ENCODE measurements around the gene LILRA6.

The LILRA6 gene

DNA sequence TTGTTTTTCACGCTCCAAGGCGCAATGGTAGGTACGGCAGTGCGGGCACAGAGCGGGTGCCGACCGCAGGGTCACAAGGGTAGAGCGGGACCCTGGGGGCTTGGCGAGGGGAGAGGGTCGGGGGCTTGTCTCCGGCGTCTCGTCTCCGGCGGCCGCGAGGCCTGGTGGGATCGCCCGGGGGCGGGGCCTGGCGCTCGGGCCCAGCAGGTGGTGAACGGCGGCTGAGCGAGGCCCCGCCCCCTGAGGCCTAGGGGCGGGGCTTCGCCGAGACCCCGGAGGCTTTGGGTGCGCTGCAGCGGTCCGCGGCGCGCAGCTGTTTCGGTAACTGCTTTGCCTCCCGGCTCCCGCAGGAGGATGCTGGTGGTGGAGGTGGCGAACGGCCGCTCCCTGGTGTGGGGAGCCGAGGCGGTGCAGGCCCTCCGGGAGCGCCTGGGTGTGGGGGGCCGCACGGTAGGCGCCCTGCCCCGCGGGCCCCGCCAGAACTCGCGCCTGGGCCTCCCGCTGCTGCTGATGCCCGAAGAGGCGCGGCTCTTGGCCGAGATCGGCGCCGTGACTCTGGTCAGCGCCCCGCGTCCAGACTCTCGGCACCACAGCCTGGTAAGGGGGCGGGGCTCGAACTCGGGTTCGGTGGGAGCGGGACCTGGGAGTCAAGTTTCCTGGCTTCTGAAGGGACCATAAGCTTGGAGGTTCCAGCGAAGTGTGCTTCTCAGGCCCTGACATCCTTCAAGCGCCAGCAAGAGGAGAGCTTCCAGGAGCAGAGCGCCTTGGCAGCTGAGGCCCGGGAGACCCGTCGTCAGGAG lies 51.4 kb downstream of the LILRA6 start, which contains the start of gene TSEN34:
TSS of gene TSEN34 (plus strand) at position 298 of the 800 bp plus-strand sequence. CDS start at position 355, 57 bp downstream.
- Mint-ChIP-seq H3K27me3 (no peaks in the 10 kb centered on the region), H3K36me3 (peaks cover 18% of the 10 kb centered on the region), H3K4me3 (peak within 1 kb of the TSS; percentile 87), H3K9me3 (no peaks in the 10 kb centered on the region), H3K27ac (peak within 1 kb of the TSS; percentile 96), H3K4me1 (peaks cover 42% of the 10 kb centered on the region)
- ATAC-seq, result peak; percentile 58

DNA sequence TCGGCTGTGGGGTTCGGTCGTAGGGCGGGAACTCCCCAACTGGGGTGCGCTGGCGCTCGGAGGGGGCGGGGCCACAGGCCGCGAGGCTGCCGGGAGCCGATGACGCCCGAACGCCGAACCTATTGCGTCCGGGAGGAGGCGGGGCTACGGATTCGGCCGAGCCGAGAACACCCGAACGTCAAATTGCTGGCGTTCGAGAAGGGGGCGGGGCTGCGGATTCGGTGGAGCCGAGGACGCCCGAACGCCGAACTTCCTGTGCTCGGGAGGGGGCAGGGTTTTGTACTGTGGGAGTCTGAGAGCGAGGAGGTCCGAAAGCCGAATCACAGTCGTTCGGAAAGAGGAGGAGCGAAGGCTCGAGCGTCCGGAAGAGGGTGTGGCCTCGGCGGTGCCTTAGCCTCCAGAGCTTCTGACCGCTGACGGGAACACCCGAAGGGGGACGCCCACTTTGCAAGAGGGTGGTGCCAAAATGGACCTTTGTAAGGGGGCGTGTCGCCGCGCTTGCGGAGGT lies 52.0 kb downstream of the LILRA6 start:
- Mint-ChIP-seq H3K4me3 (peak overlapping the region; percentile 87), H3K36me3 (peaks cover 17% of the 10 kb centered on the region), H3K27me3 (no peaks in the 10 kb centered on the region), H3K4me1 (peaks cover 42% of the 10 kb centered on the region), H3K27ac (peak overlapping the region; percentile 96), H3K9me3 (no peaks in the 10 kb centered on the region)
- peak; percentile 81 for ATAC-seq

DNA sequence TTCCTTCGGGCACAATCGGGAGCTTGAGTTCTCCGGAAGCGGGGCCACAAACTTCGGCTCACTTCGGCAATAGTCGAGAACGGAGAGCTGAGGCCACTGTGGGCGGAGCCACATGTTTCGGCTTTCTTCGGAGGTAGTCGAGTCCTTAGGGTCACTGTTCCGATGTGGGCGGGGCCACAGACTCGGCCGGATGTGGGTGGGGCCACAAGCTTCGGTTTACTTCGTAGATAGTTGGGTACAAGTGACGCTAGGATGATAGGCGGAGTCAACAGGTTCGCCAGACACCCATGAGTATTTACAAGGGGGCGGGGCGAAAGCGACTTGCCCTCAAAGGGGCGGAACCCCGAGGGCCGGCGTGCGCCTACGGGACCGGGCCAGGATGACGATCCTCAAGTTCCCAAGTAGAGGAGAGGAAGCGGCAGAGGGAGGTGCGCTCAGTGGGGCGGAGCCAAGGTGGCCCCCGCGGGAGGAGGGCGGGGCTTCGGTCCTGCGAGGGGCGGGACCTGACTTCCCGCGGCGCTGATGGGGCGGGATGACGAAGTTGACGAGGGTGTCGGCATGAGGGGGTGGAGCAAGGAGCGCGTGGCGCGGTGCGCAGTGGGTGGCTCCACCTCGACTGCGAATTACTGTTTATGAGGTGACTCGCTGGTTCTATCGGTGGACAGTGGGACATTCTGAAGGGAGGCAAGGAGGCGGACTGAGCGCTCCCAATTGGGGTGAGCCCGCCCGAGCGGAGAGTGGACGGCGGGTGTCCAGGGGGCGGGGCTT lies 52.7 kb downstream of the LILRA6 start:
- Mint-ChIP-seq H3K27ac (peak overlapping the region; percentile 96), H3K36me3 (peaks cover 10% of the 10 kb centered on the region), H3K4me1 (peaks cover 42% of the 10 kb centered on the region), H3K4me3 (peak overlapping the region; percentile 87), H3K9me3 (no peaks in the 10 kb centered on the region), H3K27me3 (no peaks in the 10 kb centered on the region)
- peak; percentile 79 for ATAC-seq

DNA sequence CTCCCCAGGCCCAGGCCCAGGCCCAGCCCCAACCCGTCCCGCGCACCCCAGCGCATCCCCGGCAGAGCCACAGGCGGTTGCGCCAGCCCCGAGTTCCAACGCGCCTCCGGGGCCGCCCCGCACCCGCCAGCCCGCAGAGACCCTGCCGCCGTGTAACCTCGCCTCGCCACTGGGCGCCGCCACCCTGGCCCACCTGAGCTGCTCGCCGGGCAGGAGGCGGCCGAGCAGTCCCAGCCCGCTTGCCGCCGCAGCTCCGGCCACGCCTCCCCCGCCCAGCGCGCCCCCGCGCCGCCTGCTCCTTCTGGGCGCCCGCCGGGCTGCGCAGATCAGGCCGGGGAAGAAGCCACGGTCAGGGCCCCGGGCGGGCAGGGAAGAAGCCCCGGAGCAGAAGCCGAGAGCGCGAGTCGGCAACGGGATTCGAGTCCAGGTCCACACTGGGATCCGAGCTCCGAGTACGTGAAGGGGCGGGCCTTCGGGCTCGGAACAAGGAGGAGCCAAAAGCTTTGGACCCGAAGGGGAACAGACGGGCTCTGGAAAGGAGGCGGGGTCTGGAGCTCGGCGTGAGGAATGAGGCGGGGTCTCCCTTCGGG lies 53.4 kb downstream of the LILRA6 start, which contains the start of gene MBOAT7:
TSS of gene MBOAT7 (minus strand) at position 436 of the 590 bp plus-strand sequence. CDS start 1,072 bp downstream, outside the sequence.
- Mint-ChIP-seq H3K27ac (peak within 1 kb of the TSS; percentile 96), H3K4me3 (peak within 1 kb of the TSS; percentile 87), H3K9me3 (no peaks in the 10 kb centered on the region), H3K4me1 (peaks cover 42% of the 10 kb centered on the region), H3K27me3 (no peaks in the 10 kb centered on the region), H3K36me3 (peaks cover 11% of the 10 kb centered on the region)
- ATAC-seq, result peak; percentile 35

DNA sequence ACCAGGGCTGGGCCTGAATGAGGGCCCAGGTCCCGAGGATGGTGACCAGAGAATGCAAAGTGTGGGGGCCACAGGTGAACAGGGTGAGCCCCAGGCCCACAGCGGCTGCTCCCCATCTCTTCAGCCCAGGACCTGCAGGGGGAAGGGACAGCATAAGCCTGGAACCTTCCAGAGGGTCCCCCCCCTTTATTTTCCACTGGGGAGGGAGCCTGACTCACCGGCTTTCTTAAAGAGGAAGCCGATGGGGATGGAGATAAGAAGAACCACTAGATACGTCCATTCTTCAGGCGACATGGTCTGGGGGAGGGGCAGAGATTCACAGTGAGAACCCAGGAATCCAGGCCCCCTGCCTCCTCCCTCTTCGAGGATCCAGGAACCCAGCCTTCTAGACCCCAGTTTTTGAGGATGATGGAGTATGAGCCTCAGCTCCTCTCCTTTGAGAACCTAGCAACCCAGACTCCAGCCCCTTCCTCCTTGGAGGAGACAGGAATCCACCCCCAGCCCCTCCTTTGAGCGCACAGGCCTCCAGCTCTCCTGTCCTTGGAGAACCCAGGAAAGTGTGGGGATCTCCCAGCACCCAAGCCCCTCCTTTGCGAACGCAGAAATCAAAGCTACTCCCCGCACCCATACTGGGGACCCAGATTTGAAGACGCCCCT lies 54.2 kb downstream of the LILRA6 start:
- H3K4me3 Mint-ChIP-seq, result peak overlapping the region; percentile 87
- H3K4me1 Mint-ChIP-seq, result peaks cover 42% of the 10 kb centered on the region
- H3K27me3 Mint-ChIP-seq, result no peaks in the 10 kb centered on the region
- H3K27ac Mint-ChIP-seq, result peak overlapping the region; percentile 43
- peaks cover 17% of the 10 kb centered on the region for H3K36me3 Mint-ChIP-seq
- ATAC-seq, result no peak
- no peaks in the 10 kb centered on the region for H3K9me3 Mint-ChIP-seq

DNA sequence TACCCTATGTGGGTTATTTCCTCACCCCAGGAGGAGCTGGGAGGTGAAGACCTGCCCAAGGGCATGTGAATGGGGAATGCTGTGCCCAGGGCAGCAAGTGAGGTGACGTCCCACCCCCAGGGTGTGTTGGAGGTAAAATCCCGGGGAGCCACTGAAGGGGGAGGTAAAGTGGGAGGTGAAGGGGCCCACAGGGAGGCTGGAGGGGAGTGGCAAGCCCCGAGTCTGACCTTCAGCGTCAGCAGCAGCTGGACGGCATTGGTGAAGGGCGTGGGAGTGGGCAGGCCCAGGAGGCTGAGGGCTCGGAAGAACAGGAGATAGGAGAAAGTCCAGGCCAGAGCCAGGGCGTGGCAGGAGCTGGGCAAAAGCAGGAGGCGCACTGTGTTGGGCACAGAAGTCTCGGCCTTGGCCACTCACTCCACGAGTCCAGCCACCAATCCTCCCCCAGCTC lies 55.6 kb downstream of the LILRA6 start:
- peak overlapping the region; percentile 43 for H3K27ac Mint-ChIP-seq
- no peaks in the 10 kb centered on the region for H3K27me3 Mint-ChIP-seq
- H3K4me1 Mint-ChIP-seq, result peaks cover 28% of the 10 kb centered on the region
- peaks cover 10% of the 10 kb centered on the region for H3K36me3 Mint-ChIP-seq
- ATAC-seq, result no peak
- peak overlapping the region; percentile 87 for H3K4me3 Mint-ChIP-seq
- no peaks in the 10 kb centered on the region for H3K9me3 Mint-ChIP-seq
